Breast epithelium (tissue), 4 donors: Measurements from ENCODE around the gene PEX26. TPM values are rescaled to one million over a fixed set of nuclear protein-coding genes. Genes with fewer than 3 reads are reported as not detected.

Experiments
- DNase-seq, 2 donors: peaks; one replicate each; pipeline ENCODE4 v3.0.0-alpha.2; 2019; ENCODE audit warnings: low spot score in 2 of 2
- H3K27ac ChIP-seq, 2 donors: fragments of 200-600 bp; sonication (generic) in 1 of 2; one replicate each; pipeline ENCODE4 v1.5.1; 2016 to 2019; ENCODE audit warnings: mild to moderate bottlenecking in 1 of 2
- H3K27me3 ChIP-seq, 2 donors: fragments of 200-600 bp; sonication (generic) in 1 of 2; one replicate each; pipeline versions ENCODE4 v1.5.1 to v1.6.0; 2017 to 2019; ENCODE audit warnings: control low read depth in 1 of 2, mild to moderate bottlenecking in 1 of 2
- H3K36me3 ChIP-seq: fragments of 200-600 bp; one replicate; pipeline ENCODE4 v1.5.1; 2019
- H3K4me1 ChIP-seq, 2 donors: fragments of 200-600 bp; sonication (generic); one replicate each; pipeline ENCODE4 v1.5.1; 2016 to 2019; ENCODE audit warnings: control low read depth in 1 of 2
- H3K4me3 ChIP-seq, 3 donors: fragments of 200-600 bp; sonication (generic); 1 replicate in 2 of 3; 2 replicates in 1 of 3; pipeline ENCODE4 v1.5.1; 2016 to 2019; ENCODE audit warnings: mild to moderate bottlenecking in 3 of 3, moderate library complexity in 2 of 3
- H3K9me3 ChIP-seq, 2 donors: fragments of 200-600 bp; sonication (generic) in 1 of 2; one replicate each; pipeline ENCODE4 v1.5.1; 2016 to 2019; ENCODE audit warnings: control low read depth in 1 of 2
- POLR2A ChIP-seq: fragments of 450-650 bp; IDR thresholded peaks from one replicate; pipeline ENCODE4 v1.6.1; 2016; ENCODE audit warnings: antibody characterized with exemption, mild to moderate bottlenecking, moderate library complexity
- POLR2AphosphoS5 ChIP-seq, 3 donors: sonication (generic); formaldehyde crosslinking; IDR thresholded peaks; one replicate each; pipeline ENCODE4 v1.6.1; 2017; ENCODE audit warnings: antibody characterized with exemption in 3 of 3
- intact Hi-C: fragments of 100-400 bp; cut with DNase I; formaldehyde crosslinking; loops from one replicate; pipeline ENCODE4 v1.15.1; 2023; ENCODE audit warnings: low total_unique reads
- total RNA-seq, 3 donors: library from RNA; depleted of rRNA; stranded (reverse); fragments of >200 nt; gene quantifications; one replicate each; pipeline ENCODE4 v1.1.0, GENCODE V29; 2016
- TF ChIP-seq, protein P1 (sequence below), 3 donors: fragments of 450-650 bp; IDR thresholded peaks; one replicate each; pipeline ENCODE4 v1.5.1; 2016 to 2017; ENCODE audit warnings: antibody characterized with exemption in 3 of 3, mild to moderate bottlenecking in 3 of 3, moderate library complexity in 3 of 3

Gene PEX26
- total RNA-seq, 3 donors from 2014 or later, result 18.7 to 22.2 (median 19.2) TPM

DNA sequence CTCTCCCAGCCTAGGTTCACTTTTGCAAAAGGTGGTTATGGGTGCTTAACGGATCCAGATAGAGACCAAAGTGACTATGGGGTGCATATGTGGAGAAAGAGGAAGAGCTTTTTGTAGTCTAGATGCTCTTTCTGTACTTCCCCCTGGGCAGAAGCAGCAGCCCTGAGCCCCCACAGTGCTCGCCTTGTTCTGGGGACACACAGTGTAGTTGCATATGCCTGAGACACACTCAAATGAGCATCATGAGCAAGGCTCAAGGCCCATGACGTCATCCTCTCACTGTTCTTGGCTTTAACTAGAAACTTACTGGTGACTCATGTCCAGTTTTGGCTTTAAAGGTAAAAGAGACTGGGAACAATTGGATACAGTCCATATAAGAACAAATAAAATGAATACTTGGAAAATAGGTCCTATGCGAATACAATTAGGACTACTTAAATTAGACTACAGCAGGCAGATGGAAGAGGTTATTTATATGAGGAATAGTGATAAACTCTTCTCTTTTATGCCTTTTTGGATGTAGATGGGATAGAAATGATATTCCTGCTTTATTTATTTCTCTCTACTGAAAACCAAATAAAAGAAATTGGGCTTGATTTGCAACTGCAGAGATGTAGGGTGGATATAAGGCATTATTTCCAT, 20.1 kb upstream of the PEX26 start:
- DNase-seq, result peak in 1 of 2 donors; percentile 90
- no peaks in the 10 kb centered on the region for H3K9me3 ChIP-seq
- intact Hi-C loops, result no loop called here
- peaks cover 0 to 10% of the 10 kb centered on the region in 2 donors for H3K4me1 ChIP-seq
- H3K4me3 ChIP-seq, result no peak overlapping the region
- H3K27ac ChIP-seq, result peak overlapping the region; percentile 86 to 89
- H3K36me3 ChIP-seq, result no peaks in the 10 kb centered on the region
- no peaks in the 10 kb centered on the region for H3K27me3 ChIP-seq
- TF ChIP-seq POLR2A (no peak), POLR2AphosphoS5 (IDR thresholded peaks at IDR 0.05) (peak; percentile 8 to 80 (median 64))

GRCh38 chr22:18058371-18059093, 19.3 kb upstream of the PEX26 start:
- H3K36me3 ChIP-seq, result no peaks in the 10 kb centered on the region
- TF ChIP-seq POLR2AphosphoS5 (IDR thresholded peaks at IDR 0.05) (no peak), POLR2A (no peak)
- TF ChIP-seq, protein P1, sequence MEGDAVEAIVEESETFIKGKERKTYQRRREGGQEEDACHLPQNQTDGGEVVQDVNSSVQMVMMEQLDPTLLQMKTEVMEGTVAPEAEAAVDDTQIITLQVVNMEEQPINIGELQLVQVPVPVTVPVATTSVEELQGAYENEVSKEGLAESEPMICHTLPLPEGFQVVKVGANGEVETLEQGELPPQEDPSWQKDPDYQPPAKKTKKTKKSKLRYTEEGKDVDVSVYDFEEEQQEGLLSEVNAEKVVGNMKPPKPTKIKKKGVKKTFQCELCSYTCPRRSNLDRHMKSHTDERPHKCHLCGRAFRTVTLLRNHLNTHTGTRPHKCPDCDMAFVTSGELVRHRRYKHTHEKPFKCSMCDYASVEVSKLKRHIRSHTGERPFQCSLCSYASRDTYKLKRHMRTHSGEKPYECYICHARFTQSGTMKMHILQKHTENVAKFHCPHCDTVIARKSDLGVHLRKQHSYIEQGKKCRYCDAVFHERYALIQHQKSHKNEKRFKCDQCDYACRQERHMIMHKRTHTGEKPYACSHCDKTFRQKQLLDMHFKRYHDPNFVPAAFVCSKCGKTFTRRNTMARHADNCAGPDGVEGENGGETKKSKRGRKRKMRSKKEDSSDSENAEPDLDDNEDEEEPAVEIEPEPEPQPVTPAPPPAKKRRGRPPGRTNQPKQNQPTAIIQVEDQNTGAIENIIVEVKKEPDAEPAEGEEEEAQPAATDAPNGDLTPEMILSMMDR (IDR thresholded peaks at IDR 0.05), result no peak
- DNase-seq, result no peak
- H3K9me3 ChIP-seq, result no peaks in the 10 kb centered on the region
- peaks cover 0 to 10% of the 10 kb centered on the region in 2 donors for H3K4me1 ChIP-seq
- H3K27me3 ChIP-seq, result no peaks in the 10 kb centered on the region
- no peak overlapping the region for H3K4me3 ChIP-seq
- intact Hi-C loops, result no loop called here
- H3K27ac ChIP-seq, result peak overlapping the region; percentile 27 to 89

GRCh38 chr22:18059094-18059417, 18.7 kb upstream of the PEX26 start:
- TF ChIP-seq POLR2A (no peak), POLR2AphosphoS5 (IDR thresholded peaks at IDR 0.05) (no peak)
- TF ChIP-seq, protein P1 (IDR thresholded peaks at IDR 0.05), result no peak
- intact Hi-C loops, result no loop called here
- Histone ChIP-seq H3K9me3 (no peaks in the 10 kb centered on the region), H3K36me3 (no peaks in the 10 kb centered on the region), H3K4me3 (no peak overlapping the region), H3K4me1 (peaks cover 0 to 10% of the 10 kb centered on the region in 2 donors), H3K27me3 (no peaks in the 10 kb centered on the region), H3K27ac (no peak overlapping the region)
- DNase-seq, result no peak

DNA sequence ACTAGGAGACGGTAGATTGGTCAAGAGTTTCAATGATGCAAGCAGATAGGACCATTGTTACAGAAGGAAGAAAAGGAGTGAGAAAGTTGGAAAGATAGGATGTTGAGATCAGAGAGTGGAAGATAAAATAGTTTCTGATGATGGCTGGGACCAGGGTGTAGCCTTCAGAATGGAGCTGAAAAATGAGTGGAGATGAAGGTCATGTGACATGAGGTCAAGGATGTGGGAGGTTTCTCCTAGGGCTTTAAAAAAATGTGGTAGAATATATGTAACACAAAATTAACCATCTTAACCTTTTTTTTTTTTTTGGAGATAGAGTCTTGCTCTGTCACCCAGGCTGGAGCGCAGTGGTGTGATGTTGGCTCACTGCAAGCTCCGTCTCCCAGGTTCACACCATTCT, 18.3 kb upstream of the PEX26 start:
- Histone ChIP-seq H3K4me3 (no peak overlapping the region), H3K27me3 (no peaks in the 10 kb centered on the region), H3K27ac (no peak overlapping the region), H3K4me1 (peaks cover 0 to 10% of the 10 kb centered on the region in 2 donors), H3K36me3 (no peaks in the 10 kb centered on the region), H3K9me3 (no peaks in the 10 kb centered on the region)
- TF ChIP-seq POLR2A (no peak), POLR2AphosphoS5 (IDR thresholded peaks at IDR 0.05) (no peak)
- TF ChIP-seq, protein P1 (IDR thresholded peaks at IDR 0.05), result no peak
- intact Hi-C loops, result no loop called here
- no peak for DNase-seq

DNA sequence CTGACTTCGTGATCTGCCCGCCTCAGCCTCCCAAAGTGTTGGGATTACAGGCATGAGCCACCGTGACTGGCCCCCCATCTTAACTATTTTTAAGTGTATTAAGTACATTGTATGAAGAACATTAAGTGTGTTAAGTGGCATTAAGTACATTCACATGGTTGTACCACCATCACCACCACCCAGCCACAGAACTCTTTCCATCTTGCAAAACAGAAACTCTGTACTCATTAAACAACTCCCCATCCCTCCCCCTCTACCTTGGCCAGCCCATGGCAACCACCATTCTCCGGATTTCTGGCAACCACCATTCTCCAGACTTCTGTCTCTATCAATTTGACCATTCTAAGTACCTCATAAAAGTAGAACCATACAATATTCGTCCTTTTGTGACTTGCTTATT, 17.8 kb upstream of the PEX26 start:
- no peaks in the 10 kb centered on the region for H3K36me3 ChIP-seq
- TF ChIP-seq, protein P1 (IDR thresholded peaks at IDR 0.05), result no peak
- TF ChIP-seq POLR2A, result no peak
- TF ChIP-seq POLR2AphosphoS5 (IDR thresholded peaks at IDR 0.05), result no peak
- no peak overlapping the region for H3K27ac ChIP-seq
- peaks cover 0 to 10% of the 10 kb centered on the region in 2 donors for H3K4me1 ChIP-seq
- DNase-seq, result no peak
- no peaks in the 10 kb centered on the region for H3K9me3 ChIP-seq
- H3K27me3 ChIP-seq, result no peaks in the 10 kb centered on the region
- H3K4me3 ChIP-seq, result no peak overlapping the region
- intact Hi-C loops, result no loop called here
